H1 (cell line): ENCODE data around the gene UGT1A8. TPM values are rescaled to one million over a fixed set of nuclear protein-coding genes. Genes with fewer than 3 reads are reported as not detected.

ENCODE experiments used
- HDAC6 ChIP-seq: IDR thresholded peaks from one replicate; pipeline ENCODE4 v1.7.1; 2012; ENCODE audit warnings: low read depth, mild to moderate bottlenecking, inconsistent platforms, low read length, moderate library complexity
- RFX5 ChIP-seq: IDR thresholded peaks from 2 replicates; pipeline ENCODE4 v1.6.1; 2011; ENCODE audit warnings: low read depth, low read length, improper control_type of control experiment, borderline replicate concordance
- TAF7 ChIP-seq: optimal IDR thresholded peaks from 2 replicates; pipeline ENCODE3; 2011; ENCODE audit warnings: low read depth, mild to moderate bottlenecking, inconsistent platforms, low read length, moderate library complexity, borderline replicate concordance
- polyA plus RNA-seq, 7 experiments: library from polyadenylated mRNA; depleted of rRNA in 3 of 7; stranded (reverse) in 5 of 7; unstranded in 2 of 7; fragments of >200 nt in 5 of 7; fragments of 200-250 nt in 2 of 7; gene quantifications; 1 replicate in 5 of 7; 2 replicates in 1 of 7; 4 replicates in 1 of 7; pipeline versions ENCODE4 v1.2.1 to v1.2.3, GENCODE V29; 2011 to 2013; ENCODE audit warnings: missing spikeins in 2 of 7, mixed read lengths in 2 of 7
- total RNA-seq: library from RNA; stranded (reverse); fragmentation: NEBNext Ultra II Directional; extraction: Animal tissue kit (Norgen Biotek cat#: 25700); gene quantifications from 2 replicates; pipeline ENCODE4 v1.2.1, GENCODE V29; 2021
- TF ChIP-seq, protein P1 (sequence below): fragments of 300-600 bp; sonication (generic); IDR thresholded peaks from 2 replicates; pipeline ENCODE4 v1.7.1; 2012; ENCODE audit warnings: low read length, moderate library complexity, mild to moderate bottlenecking, inconsistent platforms; ENCODE audit not compliant: insufficient replicate concordance
- TF ChIP-seq, protein P2 (sequence below): IDR thresholded peaks from 2 replicates; pipeline ENCODE4 v1.6.1; 2012; ENCODE audit warnings: low read length, inconsistent platforms

UGT1A8 gene
- total and polyA plus RNA-seq, 2 of the 8 experiments (the other 6 are each of a cell fraction or from before 2014, with no cell fraction given) = not detected

DNA sequence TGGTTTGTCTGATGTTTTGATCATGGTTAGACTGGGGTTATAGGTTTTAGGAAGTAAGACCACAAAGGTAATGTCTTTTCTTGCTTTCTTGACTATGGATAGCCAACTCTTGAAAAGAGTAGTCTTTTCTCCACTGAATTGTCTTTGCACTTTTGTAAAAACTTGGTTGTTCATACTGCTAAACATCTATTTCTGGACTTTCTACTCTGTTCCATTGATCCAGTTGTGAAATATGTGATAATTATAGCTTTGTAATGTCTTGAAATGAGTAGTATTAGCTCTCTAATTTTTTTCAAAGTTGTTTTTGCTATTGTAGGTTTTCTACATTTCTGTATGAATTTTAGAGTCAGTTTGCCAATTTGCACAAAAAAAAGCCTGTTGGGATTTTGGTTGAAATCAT lies 41.2 kb downstream of the UGT1A8 start (continued):
- TF ChIP-seq, protein P1, sequence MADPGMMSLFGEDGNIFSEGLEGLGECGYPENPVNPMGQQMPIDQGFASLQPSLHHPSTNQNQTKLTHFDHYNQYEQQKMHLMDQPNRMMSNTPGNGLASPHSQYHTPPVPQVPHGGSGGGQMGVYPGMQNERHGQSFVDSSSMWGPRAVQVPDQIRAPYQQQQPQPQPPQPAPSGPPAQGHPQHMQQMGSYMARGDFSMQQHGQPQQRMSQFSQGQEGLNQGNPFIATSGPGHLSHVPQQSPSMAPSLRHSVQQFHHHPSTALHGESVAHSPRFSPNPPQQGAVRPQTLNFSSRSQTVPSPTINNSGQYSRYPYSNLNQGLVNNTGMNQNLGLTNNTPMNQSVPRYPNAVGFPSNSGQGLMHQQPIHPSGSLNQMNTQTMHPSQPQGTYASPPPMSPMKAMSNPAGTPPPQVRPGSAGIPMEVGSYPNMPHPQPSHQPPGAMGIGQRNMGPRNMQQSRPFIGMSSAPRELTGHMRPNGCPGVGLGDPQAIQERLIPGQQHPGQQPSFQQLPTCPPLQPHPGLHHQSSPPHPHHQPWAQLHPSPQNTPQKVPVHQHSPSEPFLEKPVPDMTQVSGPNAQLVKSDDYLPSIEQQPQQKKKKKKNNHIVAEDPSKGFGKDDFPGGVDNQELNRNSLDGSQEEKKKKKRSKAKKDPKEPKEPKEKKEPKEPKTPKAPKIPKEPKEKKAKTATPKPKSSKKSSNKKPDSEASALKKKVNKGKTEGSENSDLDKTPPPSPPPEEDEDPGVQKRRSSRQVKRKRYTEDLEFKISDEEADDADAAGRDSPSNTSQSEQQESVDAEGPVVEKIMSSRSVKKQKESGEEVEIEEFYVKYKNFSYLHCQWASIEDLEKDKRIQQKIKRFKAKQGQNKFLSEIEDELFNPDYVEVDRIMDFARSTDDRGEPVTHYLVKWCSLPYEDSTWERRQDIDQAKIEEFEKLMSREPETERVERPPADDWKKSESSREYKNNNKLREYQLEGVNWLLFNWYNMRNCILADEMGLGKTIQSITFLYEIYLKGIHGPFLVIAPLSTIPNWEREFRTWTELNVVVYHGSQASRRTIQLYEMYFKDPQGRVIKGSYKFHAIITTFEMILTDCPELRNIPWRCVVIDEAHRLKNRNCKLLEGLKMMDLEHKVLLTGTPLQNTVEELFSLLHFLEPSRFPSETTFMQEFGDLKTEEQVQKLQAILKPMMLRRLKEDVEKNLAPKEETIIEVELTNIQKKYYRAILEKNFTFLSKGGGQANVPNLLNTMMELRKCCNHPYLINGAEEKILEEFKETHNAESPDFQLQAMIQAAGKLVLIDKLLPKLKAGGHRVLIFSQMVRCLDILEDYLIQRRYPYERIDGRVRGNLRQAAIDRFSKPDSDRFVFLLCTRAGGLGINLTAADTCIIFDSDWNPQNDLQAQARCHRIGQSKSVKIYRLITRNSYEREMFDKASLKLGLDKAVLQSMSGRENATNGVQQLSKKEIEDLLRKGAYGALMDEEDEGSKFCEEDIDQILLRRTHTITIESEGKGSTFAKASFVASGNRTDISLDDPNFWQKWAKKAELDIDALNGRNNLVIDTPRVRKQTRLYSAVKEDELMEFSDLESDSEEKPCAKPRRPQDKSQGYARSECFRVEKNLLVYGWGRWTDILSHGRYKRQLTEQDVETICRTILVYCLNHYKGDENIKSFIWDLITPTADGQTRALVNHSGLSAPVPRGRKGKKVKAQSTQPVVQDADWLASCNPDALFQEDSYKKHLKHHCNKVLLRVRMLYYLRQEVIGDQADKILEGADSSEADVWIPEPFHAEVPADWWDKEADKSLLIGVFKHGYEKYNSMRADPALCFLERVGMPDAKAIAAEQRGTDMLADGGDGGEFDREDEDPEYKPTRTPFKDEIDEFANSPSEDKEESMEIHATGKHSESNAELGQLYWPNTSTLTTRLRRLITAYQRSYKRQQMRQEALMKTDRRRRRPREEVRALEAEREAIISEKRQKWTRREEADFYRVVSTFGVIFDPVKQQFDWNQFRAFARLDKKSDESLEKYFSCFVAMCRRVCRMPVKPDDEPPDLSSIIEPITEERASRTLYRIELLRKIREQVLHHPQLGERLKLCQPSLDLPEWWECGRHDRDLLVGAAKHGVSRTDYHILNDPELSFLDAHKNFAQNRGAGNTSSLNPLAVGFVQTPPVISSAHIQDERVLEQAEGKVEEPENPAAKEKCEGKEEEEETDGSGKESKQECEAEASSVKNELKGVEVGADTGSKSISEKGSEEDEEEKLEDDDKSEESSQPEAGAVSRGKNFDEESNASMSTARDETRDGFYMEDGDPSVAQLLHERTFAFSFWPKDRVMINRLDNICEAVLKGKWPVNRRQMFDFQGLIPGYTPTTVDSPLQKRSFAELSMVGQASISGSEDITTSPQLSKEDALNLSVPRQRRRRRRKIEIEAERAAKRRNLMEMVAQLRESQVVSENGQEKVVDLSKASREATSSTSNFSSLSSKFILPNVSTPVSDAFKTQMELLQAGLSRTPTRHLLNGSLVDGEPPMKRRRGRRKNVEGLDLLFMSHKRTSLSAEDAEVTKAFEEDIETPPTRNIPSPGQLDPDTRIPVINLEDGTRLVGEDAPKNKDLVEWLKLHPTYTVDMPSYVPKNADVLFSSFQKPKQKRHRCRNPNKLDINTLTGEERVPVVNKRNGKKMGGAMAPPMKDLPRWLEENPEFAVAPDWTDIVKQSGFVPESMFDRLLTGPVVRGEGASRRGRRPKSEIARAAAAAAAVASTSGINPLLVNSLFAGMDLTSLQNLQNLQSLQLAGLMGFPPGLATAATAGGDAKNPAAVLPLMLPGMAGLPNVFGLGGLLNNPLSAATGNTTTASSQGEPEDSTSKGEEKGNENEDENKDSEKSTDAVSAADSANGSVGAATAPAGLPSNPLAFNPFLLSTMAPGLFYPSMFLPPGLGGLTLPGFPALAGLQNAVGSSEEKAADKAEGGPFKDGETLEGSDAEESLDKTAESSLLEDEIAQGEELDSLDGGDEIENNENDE = no peak
- TF ChIP-seq RFX5 (no peak), TAF7 (no peak), HDAC6 (no peak)
- TF ChIP-seq, protein P2, sequence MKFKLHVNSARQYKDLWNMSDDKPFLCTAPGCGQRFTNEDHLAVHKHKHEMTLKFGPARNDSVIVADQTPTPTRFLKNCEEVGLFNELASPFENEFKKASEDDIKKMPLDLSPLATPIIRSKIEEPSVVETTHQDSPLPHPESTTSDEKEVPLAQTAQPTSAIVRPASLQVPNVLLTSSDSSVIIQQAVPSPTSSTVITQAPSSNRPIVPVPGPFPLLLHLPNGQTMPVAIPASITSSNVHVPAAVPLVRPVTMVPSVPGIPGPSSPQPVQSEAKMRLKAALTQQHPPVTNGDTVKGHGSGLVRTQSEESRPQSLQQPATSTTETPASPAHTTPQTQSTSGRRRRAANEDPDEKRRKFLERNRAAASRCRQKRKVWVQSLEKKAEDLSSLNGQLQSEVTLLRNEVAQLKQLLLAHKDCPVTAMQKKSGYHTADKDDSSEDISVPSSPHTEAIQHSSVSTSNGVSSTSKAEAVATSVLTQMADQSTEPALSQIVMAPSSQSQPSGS = no peak
- TF ChIP-seq, all 59 proteins: peak for 0
